Neuronal stem cell (in vitro differentiated cells): ENCODE results near the gene POLR2J3.
"Not testable (repeated sequence)": the region's sequence is repeated elsewhere in the genome, so short reads cannot be mapped to it uniquely, and the experiment has no call there.

Experiments used
- DNase-seq: peaks from one replicate; pipeline ENCODE4 v3.0.0-alpha.2; 2013; ENCODE audit warnings: low spot score
- H2AFZ ChIP-seq: one replicate; pipeline ENCODE4 v1.6.1; 2013; ENCODE audit warnings: mild to moderate bottlenecking, low read length, inconsistent platforms
- H2AK5ac ChIP-seq: 2 replicates; pipeline ENCODE4 v1.6.1; 2013; ENCODE audit warnings: low read depth, mild to moderate bottlenecking, inconsistent platforms, low read length, moderate library complexity, mixed read lengths
- H2BK120ac ChIP-seq: 2 replicates; pipeline ENCODE4 v1.6.1; 2013; ENCODE audit warnings: low read depth, mild to moderate bottlenecking, inconsistent platforms, low read length, moderate library complexity, mixed read lengths
- H2BK12ac ChIP-seq: one replicate; pipeline ENCODE4 v1.6.1; 2013; ENCODE audit warnings: low read length, inconsistent platforms
- H2BK15ac ChIP-seq: 2 replicates; pipeline ENCODE4 v1.6.1; 2013; ENCODE audit warnings: mild to moderate bottlenecking, low read length, inconsistent platforms, mixed read lengths
- H2BK5ac ChIP-seq: one replicate; pipeline ENCODE4 v1.6.1; 2013; ENCODE audit warnings: inconsistent platforms, mild to moderate bottlenecking, low read length, moderate library complexity
- H3K14ac ChIP-seq: one replicate; pipeline ENCODE4 v1.6.1; 2013; ENCODE audit warnings: low read length, inconsistent platforms
- H3K18ac ChIP-seq: 2 replicates; pipeline ENCODE4 v1.6.1; 2013; ENCODE audit warnings: low read length, inconsistent platforms
- H3K23ac ChIP-seq: 2 replicates; pipeline ENCODE4 v1.6.1; 2013; ENCODE audit warnings: low read depth, mild to moderate bottlenecking, mixed read lengths, low read length, inconsistent platforms; ENCODE audit not compliant: poor library complexity
- H3K27ac ChIP-seq: replicated peaks from 3 replicates; pipeline ENCODE4 v1.5.1; 2013; ENCODE audit warnings: low read length, inconsistent platforms
- H3K27me3 ChIP-seq, 3 experiments: 2 replicates each; pipeline ENCODE4 v1.6.1; 2013; ENCODE audit warnings: low read length in 3 of 3, mild to moderate bottlenecking in 2 of 3, inconsistent platforms in 1 of 3, low read depth in 1 of 3, mixed read lengths in 1 of 3, moderate library complexity in 1 of 3; ENCODE audit not compliant: control insufficient read depth in 3 of 3, insufficient read depth in 3 of 3
- H3K36me3 ChIP-seq, 2 donors: replicated peaks in 1 of 2; 2 replicates each; pipeline ENCODE4 v1.6.1; 2013; ENCODE audit warnings: low read length in 2 of 2; ENCODE audit not compliant: control insufficient read depth in 2 of 2, insufficient read depth in 2 of 2
- H3K4ac ChIP-seq: 2 replicates; pipeline ENCODE4 v1.6.1; 2013; ENCODE audit warnings: inconsistent platforms, mild to moderate bottlenecking, low read length, moderate library complexity
- H3K4me1 ChIP-seq, 2 donors: 1 replicate in 1 of 2; 2 replicates in 1 of 2; pipeline ENCODE4 v1.6.1; 2013; ENCODE audit warnings: low read length in 2 of 2, low read depth in 1 of 2; ENCODE audit not compliant: control insufficient read depth in 2 of 2, insufficient read depth in 1 of 2
- H3K4me2 ChIP-seq: one replicate; pipeline ENCODE4 v1.6.1; 2013; ENCODE audit warnings: mild to moderate bottlenecking, low read length, inconsistent platforms; ENCODE audit not compliant: insufficient read depth, poor library complexity, severe bottlenecking
- H3K4me3 ChIP-seq, 2 donors: 2 replicates each; pipeline ENCODE4 v1.5.1; 2013; ENCODE audit warnings: low read length in 2 of 2, mild to moderate bottlenecking in 2 of 2, inconsistent platforms in 1 of 2, moderate library complexity in 1 of 2
- H3K79me1 ChIP-seq: one replicate; pipeline ENCODE4 v1.6.1; 2013; ENCODE audit warnings: low read depth, mild to moderate bottlenecking, inconsistent platforms, low read length, moderate library complexity
- H3K9ac ChIP-seq: one replicate; pipeline ENCODE4 v1.6.1; 2013; ENCODE audit warnings: mild to moderate bottlenecking, low read depth, low read length, inconsistent platforms; ENCODE audit not compliant: poor library complexity
- H3K9me3 ChIP-seq, 2 donors: replicated peaks in 1 of 2; 2 replicates each; pipeline versions ENCODE3 to v1.6.1; 2013; ENCODE audit warnings: low read length in 2 of 2, mild to moderate bottlenecking in 2 of 2, inconsistent platforms in 1 of 2, low read depth in 1 of 2, mixed read lengths in 1 of 2, moderate library complexity in 1 of 2; ENCODE audit not compliant: control insufficient read depth in 2 of 2, insufficient read depth in 1 of 2
- H4K8ac ChIP-seq: one replicate; pipeline ENCODE4 v1.6.1; 2013; ENCODE audit warnings: low read depth, mild to moderate bottlenecking, inconsistent platforms, low read length, moderate library complexity
- H4K91ac ChIP-seq: one replicate; pipeline ENCODE4 v1.6.1; 2013; ENCODE audit warnings: low read length, low read depth, mild to moderate bottlenecking, inconsistent platforms; ENCODE audit not compliant: poor library complexity
- WGBS, 2 donors: extraction: QIAGEN DNeasy Blood & Tissue Kit; methylation state at CpG; one replicate each; pipeline ENCODE4 v1.1.7; 2013; ENCODE audit warnings: missing lambda C conversion rate in 2 of 2, mixed read lengths in 1 of 2; ENCODE audit not compliant: insufficient read length in 2 of 2, insufficient replicate concordance in 1 of 2; ENCODE audit errors: extremely low coverage in 2 of 2; 5-methylcytosine and 5-hydroxymethylcytosine counted together

The POLR2J3 gene

DNA sequence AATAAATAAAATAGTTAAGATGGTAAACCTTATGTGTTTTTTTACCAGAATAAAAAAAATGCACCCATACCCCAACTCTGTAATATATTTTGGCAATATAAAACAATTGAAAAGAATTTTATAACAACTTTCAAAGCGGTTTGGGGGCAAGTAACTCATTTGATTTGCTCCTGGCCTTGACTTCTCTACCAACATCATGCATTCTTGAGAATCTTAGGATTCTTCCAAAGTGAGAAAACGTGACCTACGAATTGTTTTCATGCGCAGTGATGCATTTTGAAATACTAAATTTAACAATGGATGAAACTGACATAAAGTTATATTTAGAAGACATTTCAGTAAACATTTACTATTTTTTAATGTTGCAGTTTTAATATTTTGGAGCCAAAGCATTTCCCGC is 51.6 kb downstream of the POLR2J3 start:
- H2BK15ac ChIP-seq, H3K4me3 ChIP-seq, H2AFZ ChIP-seq, H3K9ac ChIP-seq, H2BK5ac ChIP-seq, H3K4me1 ChIP-seq, H3K4ac ChIP-seq, H3K27ac ChIP-seq, H3K18ac ChIP-seq, H3K4me2 ChIP-seq, H2AK5ac ChIP-seq, H3K14ac ChIP-seq, DNase-seq, H3K27me3 ChIP-seq, H3K9me3 ChIP-seq, H3K23ac ChIP-seq, H4K91ac ChIP-seq, H3K36me3 ChIP-seq, H3K79me1 ChIP-seq, H4K8ac ChIP-seq, H2BK120ac ChIP-seq, H2BK12ac ChIP-seq: not testable (repeated sequence)
- WGBS, 2 donors = no CpG with 5 or more reads among the region's 5 CpGs

- H2AFZ ChIP-seq, H3K27me3 ChIP-seq, H2BK12ac ChIP-seq, H4K8ac ChIP-seq, H3K9ac ChIP-seq, H3K27ac ChIP-seq, H3K79me1 ChIP-seq, H2AK5ac ChIP-seq, H2BK120ac ChIP-seq, H3K4ac ChIP-seq, H3K14ac ChIP-seq, H3K18ac ChIP-seq, H3K4me1 ChIP-seq, H3K9me3 ChIP-seq, H2BK5ac ChIP-seq, H4K91ac ChIP-seq, H3K36me3 ChIP-seq, H2BK15ac ChIP-seq, H3K23ac ChIP-seq, H3K4me3 ChIP-seq: not testable (repeated sequence)
- H3K4me2 ChIP-seq = peak within 1 kb of the TSS; percentile 40
- WGBS, 2 donors = no CpG with 5 or more reads among the region's 61 CpGs
- peak; percentile 17 for DNase-seq
Observed at GRCh38 chr7:102517550-102518147, 54.7 kb downstream of the POLR2J3 start, which contains the start of gene RASA4B. Gene RASA4B (minus strand): TSS chr7:102517777. CDS start chr7:102517710, 67 bp downstream.
